Suprapubic skin (tissue), 4 donors: ENCODE results near the gene RCC2. TPM values are rescaled to one million over a fixed set of nuclear protein-coding genes. Genes with fewer than 3 reads are reported as not detected.

Experiments used
- DNase-seq, 2 donors: peaks; one replicate each; pipeline ENCODE4 v3.0.0-alpha.2; 2019; ENCODE audit warnings: low spot score in 2 of 2
- H3K27ac ChIP-seq: fragments of 200-600 bp; sonication (generic); one replicate; pipeline ENCODE4 v1.5.1; 2019
- H3K27me3 ChIP-seq: fragments of 200-600 bp; sonication (generic); one replicate; pipeline ENCODE4 v1.5.1; 2019
- H3K36me3 ChIP-seq: fragments of 200-600 bp; sonication (generic); one replicate; pipeline ENCODE4 v1.5.1; 2019
- H3K4me1 ChIP-seq: fragments of 200-600 bp; sonication (generic); one replicate; pipeline ENCODE4 v1.5.1; 2019
- H3K4me3 ChIP-seq: fragments of 200-600 bp; sonication (generic); one replicate; pipeline ENCODE4 v1.5.1; 2019; ENCODE audit warnings: mild to moderate bottlenecking
- H3K9me3 ChIP-seq: fragments of 200-600 bp; sonication (generic); one replicate; pipeline ENCODE4 v1.5.1; 2019
- EP300 ChIP-seq: sonication (generic); formaldehyde crosslinking; IDR thresholded peaks from one replicate; pipeline ENCODE4 v1.6.1; 2017; ENCODE audit warnings: antibody characterized with exemption
- POLR2A ChIP-seq, 2 donors: fragments of 450-650 bp; IDR thresholded peaks; one replicate each; pipeline ENCODE4 v1.6.1; 2017; ENCODE audit warnings: antibody characterized with exemption in 2 of 2, mild to moderate bottlenecking in 2 of 2, moderate library complexity in 2 of 2
- POLR2AphosphoS5 ChIP-seq, 3 donors: sonication (generic); formaldehyde crosslinking; IDR thresholded peaks; one replicate each; pipeline ENCODE4 v1.6.1; 2017; ENCODE audit warnings: antibody characterized with exemption in 3 of 3
- WGBS: methylation state at CpG from one replicate; pipeline ENCODE4 v1.1.5; 2018; 5-methylcytosine and 5-hydroxymethylcytosine counted together
- total RNA-seq, 4 donors: library from RNA; depleted of rRNA; stranded (reverse); fragments of >200 nt; gene quantifications; one replicate each; pipeline ENCODE4 v1.1.0, GENCODE V29; 2016
- TF ChIP-seq, protein P1 (sequence below), 2 donors: fragments of 200-600 bp in 1 of 2; fragments of 450-650 bp in 1 of 2; sonication (generic) in 1 of 2; IDR thresholded peaks; one replicate each; pipeline ENCODE4 v1.5.1; 2016 to 2019; ENCODE audit warnings: antibody characterized with exemption in 2 of 2, mild to moderate bottlenecking in 1 of 2, moderate library complexity in 1 of 2

RCC2 gene
- total RNA-seq, 4 donors from 2014 or later, result 68.7 to 86.3 (median 74.5) TPM

DNA sequence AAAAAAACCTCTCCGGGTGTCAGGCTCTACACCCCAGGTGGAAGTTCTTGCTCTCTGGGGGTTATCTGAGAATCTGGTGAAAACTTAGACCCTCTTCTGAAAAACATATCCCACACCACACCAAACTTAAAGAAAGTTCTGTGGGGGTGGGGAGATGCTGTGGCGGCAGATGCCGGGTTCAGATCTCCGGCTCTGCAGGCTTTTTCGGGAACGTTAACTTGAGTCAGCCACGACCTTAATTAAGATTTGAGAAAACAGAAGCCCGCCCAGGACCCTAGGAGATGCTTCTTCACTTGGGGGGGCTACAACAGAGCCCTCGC lies 2.3 kb downstream of the RCC2 start:
- H3K36me3 ChIP-seq, result peaks cover 15% of the 10 kb centered on the region
- peaks cover 41% of the 10 kb centered on the region for H3K4me1 ChIP-seq
- TF ChIP-seq POLR2A (IDR thresholded peaks at IDR 0.05) (no peak), EP300 (no peak), POLR2AphosphoS5 (IDR thresholded peaks at IDR 0.05) (no peak)
- TF ChIP-seq, protein P1, sequence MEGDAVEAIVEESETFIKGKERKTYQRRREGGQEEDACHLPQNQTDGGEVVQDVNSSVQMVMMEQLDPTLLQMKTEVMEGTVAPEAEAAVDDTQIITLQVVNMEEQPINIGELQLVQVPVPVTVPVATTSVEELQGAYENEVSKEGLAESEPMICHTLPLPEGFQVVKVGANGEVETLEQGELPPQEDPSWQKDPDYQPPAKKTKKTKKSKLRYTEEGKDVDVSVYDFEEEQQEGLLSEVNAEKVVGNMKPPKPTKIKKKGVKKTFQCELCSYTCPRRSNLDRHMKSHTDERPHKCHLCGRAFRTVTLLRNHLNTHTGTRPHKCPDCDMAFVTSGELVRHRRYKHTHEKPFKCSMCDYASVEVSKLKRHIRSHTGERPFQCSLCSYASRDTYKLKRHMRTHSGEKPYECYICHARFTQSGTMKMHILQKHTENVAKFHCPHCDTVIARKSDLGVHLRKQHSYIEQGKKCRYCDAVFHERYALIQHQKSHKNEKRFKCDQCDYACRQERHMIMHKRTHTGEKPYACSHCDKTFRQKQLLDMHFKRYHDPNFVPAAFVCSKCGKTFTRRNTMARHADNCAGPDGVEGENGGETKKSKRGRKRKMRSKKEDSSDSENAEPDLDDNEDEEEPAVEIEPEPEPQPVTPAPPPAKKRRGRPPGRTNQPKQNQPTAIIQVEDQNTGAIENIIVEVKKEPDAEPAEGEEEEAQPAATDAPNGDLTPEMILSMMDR (IDR thresholded peaks at IDR 0.05), result no peak
- no peaks in the 10 kb centered on the region for H3K9me3 ChIP-seq
- H3K4me3 ChIP-seq, result peak overlapping the region; percentile 84
- H3K27me3 ChIP-seq, result no peaks in the 10 kb centered on the region
- WGBS, result 2% methylated on average over 8 of the region's 9 CpGs
- H3K27ac ChIP-seq, result peak overlapping the region; percentile 93
- no peak for DNase-seq

DNA sequence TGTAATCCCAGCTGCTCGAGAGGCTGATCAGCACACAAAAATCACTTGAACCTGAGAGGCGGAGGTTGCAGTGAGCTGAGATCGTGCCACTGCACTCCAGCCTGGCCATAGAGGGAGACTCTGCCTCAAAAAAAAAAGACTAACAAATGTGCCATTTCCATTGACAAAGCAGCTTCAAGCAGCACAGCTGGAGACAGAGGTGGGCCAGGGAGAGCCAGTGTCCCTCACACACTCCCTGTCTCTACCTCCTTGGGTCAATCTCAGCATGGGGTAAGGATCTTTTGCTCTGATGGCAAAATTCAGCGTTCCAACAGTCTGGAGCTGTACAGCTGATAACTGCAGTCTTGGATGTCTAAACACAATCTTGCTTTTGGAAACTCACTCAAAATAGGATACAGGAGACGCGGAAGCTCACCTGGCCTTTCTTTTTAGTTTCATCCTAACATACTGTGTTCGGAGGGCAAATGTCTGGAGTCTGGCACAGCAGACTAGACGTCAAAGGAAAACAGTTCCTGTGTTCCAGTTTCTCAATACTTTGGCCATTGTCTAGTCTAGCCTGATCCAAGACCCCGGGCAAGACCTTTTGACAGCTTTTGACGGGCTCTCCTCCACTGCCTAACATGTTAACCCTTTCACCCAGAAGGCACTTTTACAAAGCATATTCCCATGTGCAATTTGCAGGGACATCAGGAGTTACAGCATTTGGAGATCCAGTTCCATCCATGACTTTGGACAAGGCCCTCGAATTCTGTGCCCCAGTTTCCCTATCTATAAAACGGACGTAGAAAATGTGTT lies 2.9 kb downstream of the RCC2 start:
- Histone ChIP-seq H3K9me3 (no peaks in the 10 kb centered on the region), H3K27me3 (no peaks in the 10 kb centered on the region), H3K4me3 (peak overlapping the region; percentile 84), H3K27ac (peak overlapping the region; percentile 93), H3K36me3 (peaks cover 16% of the 10 kb centered on the region), H3K4me1 (peaks cover 35% of the 10 kb centered on the region)
- no peak for DNase-seq
- TF ChIP-seq, protein P1 (IDR thresholded peaks at IDR 0.05), result no peak
- TF ChIP-seq POLR2A (IDR thresholded peaks at IDR 0.05) (no peak), POLR2AphosphoS5 (IDR thresholded peaks at IDR 0.05) (no peak), EP300 (no peak)
- WGBS, result 42% methylated on average over 13 of the region's 13 CpGs

DNA sequence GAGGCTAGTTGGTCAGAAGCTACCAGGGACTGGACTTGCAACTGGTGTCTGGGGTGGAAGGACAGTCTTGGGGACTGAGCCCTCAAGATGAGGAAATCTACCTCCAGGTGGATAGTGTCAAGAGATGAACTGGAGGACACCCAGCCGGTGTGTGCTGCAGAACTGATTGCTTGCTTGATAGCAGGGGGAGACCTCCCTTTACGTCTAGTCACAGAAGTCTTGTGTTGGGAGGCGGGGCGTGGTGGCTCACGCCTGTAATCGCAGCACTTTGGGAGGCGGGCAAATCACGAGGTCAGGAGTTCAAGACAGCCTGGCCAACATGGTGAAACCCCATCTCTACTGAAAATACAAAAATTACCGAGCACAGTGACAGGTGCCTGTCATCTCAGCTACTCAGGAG lies 4.9 kb downstream of the RCC2 start:
- Histone ChIP-seq H3K27ac (no peak overlapping the region), H3K9me3 (no peaks in the 10 kb centered on the region), H3K4me3 (no peak overlapping the region), H3K27me3 (no peaks in the 10 kb centered on the region), H3K36me3 (peaks cover 16% of the 10 kb centered on the region), H3K4me1 (peaks cover 23% of the 10 kb centered on the region)
- 77% methylated on average over 9 of the region's 9 CpGs for WGBS
- TF ChIP-seq POLR2A (IDR thresholded peaks at IDR 0.05), result no peak
- TF ChIP-seq POLR2AphosphoS5 (IDR thresholded peaks at IDR 0.05), result no peak
- TF ChIP-seq, protein P1 (IDR thresholded peaks at IDR 0.05), result no peak
- TF ChIP-seq EP300, result no peak
- no peak for DNase-seq

DNA sequence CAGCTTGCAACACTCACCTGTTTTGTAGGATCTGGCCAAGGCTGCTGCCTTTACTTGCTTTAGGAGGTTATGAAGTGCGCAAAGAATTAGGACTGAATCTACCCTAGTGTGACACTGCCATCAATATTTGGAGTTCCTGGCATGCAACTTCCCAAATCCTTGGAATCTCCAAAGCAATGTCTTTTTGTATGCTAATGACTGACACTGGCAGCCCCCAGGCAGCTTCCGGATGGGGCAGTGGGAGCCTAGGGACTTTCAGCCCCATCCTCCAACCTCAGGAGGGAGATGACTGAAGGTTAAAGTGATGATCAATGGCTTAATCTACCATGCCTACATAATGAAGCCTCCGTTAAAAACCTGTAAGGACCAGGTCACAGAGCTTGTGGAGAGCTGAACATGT lies 5.5 kb downstream of the RCC2 start:
- TF ChIP-seq, protein P1 (IDR thresholded peaks at IDR 0.05), result no peak
- Histone ChIP-seq H3K9me3 (no peaks in the 10 kb centered on the region), H3K4me3 (no peak overlapping the region), H3K27ac (no peak overlapping the region), H3K36me3 (peaks cover 16% of the 10 kb centered on the region), H3K27me3 (no peaks in the 10 kb centered on the region), H3K4me1 (peaks cover 24% of the 10 kb centered on the region)
- DNase-seq, result no peak
- WGBS, result 72% methylated on average over 3 of the region's 3 CpGs

DNA sequence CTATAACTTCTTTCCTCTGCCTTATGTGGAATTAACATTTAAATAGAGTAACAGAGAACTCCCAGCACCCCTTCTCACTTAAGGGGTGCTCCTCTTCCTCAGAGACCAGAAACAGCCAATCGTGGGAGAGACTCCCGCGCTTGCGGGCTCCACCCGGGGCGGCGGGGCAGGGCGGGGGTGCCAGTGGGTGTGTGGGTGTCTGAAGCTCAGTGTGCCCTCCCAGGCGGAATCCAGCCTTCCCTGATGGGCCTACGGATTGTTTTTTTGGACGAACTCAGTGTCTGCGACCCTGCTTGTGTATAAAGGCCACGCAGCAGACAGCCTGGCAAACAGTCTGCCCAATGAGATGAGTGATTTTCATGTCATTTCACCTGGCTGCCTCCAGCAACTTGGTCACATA lies 6.2 kb downstream of the RCC2 start:
- Histone ChIP-seq H3K4me1 (peaks cover 31% of the 10 kb centered on the region), H3K4me3 (no peak overlapping the region), H3K27me3 (no peaks in the 10 kb centered on the region), H3K27ac (no peak overlapping the region), H3K36me3 (peaks cover 22% of the 10 kb centered on the region), H3K9me3 (no peaks in the 10 kb centered on the region)
- WGBS, result 91% methylated on average over 13 of the region's 13 CpGs
- TF ChIP-seq, protein P1 (IDR thresholded peaks at IDR 0.05), result no peak
- TF ChIP-seq EP300 (no peak), POLR2A (IDR thresholded peaks at IDR 0.05) (no peak), POLR2AphosphoS5 (IDR thresholded peaks at IDR 0.05) (no peak)
- DNase-seq, result no peak
